Measurements from ENCODE around the gene AP1M1. TPM values are rescaled to one million over a fixed set of nuclear protein-coding genes. Genes with fewer than 3 reads are reported as not detected.

AP1M1 gene
- total RNA-seq, 1 donor from 2014 or later = 38.5 TPM

DNA sequence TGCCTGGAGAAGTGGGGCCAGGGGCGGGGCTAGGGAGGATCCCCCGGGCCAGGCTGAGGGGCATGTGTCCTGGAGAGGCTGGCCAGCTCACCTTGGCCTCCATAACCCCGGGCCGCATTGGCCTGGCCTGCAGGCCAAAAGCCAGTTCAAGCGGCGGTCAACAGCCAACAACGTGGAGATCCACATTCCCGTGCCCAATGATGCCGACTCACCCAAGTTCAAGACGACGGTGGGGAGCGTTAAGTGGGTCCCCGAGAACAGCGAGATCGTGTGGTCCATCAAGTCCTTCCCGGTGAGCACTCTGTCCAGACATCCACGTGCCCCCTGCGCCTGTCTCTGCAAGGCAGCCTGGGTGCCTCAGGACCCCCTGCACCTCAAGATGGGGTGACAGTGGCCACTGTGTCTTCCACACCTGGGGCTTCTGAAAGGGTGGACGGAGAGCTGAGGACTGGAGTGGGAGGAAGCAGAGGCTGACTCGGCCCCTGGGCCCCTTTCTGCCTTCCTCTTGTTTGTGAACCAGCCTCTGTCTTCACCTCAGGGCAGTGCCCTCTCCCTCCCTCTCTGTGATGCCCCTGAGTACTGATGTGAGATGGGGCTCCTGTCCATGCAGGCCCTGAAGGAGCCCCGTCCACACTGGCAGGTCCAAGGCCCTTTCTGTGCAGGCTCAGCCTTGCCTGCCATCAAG, 31.1 kb downstream of the AP1M1 start:
- H3K27me3 ChIP-seq (ENCODE audit: low read depth) = no peaks in the 10 kb centered on the region
- no peaks in the 10 kb centered on the region for H3K9me3 ChIP-seq (replicated peaks)
- H3K4me1 ChIP-seq = no peaks in the 10 kb centered on the region
- peaks cover 97% of the 10 kb centered on the region for H3K36me3 ChIP-seq
- no peak overlapping the region for H3K4me3 ChIP-seq
- intact Hi-C loops (cut with micrococcal nuclease) = no loop called here
- no peak overlapping the region for H3K27ac ChIP-seq (replicated peaks)
- no peak for TF ChIP-seq CTCF (IDR thresholded peaks at IDR 0.05; ENCODE audit: borderline replicate concordance)
- DNase-seq = no peak

DNA sequence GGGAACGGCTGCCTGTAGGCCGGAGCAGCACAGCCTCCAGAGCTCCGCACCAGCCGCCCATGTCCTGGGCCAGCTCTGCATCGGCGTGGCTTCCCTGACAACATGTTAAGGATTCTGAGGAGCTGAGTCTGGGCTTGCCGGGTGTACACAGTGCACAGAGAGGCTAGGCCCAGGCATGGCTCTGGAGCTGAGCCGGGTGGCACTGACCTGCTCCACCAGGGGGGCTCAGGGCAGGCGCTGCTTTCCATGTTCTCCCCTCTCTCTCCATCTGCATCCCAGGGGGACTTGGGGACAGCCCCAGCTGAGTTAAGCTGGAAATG, 31.6 kb downstream of the AP1M1 start:
- no peak for DNase-seq
- H3K4me1 ChIP-seq = no peaks in the 10 kb centered on the region
- intact Hi-C loops (cut with micrococcal nuclease) = no loop called here

GRCh38 chr19:16232127-16232526, 34.4 kb downstream of the AP1M1 start:
- H3K36me3 ChIP-seq = peaks cover 94% of the 10 kb centered on the region
- no peak overlapping the region for H3K27ac ChIP-seq (replicated peaks)
- H3K4me3 ChIP-seq = no peak overlapping the region
- H3K4me1 ChIP-seq = no peaks in the 10 kb centered on the region
- no peak for DNase-seq
- H3K27me3 ChIP-seq (ENCODE audit: low read depth) = no peaks in the 10 kb centered on the region
- intact Hi-C loops (cut with micrococcal nuclease) = no loop called here
- no peaks in the 10 kb centered on the region for H3K9me3 ChIP-seq (replicated peaks)
- no peak for TF ChIP-seq CTCF (IDR thresholded peaks at IDR 0.05; ENCODE audit: borderline replicate concordance)

More for the DNA sequence above, 31.6 kb downstream of the AP1M1 start:
- H3K27me3 ChIP-seq (ENCODE audit: low read depth) = no peaks in the 10 kb centered on the region
- no peak overlapping the region for H3K4me3 ChIP-seq
- no peak for TF ChIP-seq CTCF (IDR thresholded peaks at IDR 0.05; ENCODE audit: borderline replicate concordance)
- H3K27ac ChIP-seq (replicated peaks) = no peak overlapping the region
- peaks cover 97% of the 10 kb centered on the region for H3K36me3 ChIP-seq
- H3K9me3 ChIP-seq (replicated peaks) = no peaks in the 10 kb centered on the region

DNA sequence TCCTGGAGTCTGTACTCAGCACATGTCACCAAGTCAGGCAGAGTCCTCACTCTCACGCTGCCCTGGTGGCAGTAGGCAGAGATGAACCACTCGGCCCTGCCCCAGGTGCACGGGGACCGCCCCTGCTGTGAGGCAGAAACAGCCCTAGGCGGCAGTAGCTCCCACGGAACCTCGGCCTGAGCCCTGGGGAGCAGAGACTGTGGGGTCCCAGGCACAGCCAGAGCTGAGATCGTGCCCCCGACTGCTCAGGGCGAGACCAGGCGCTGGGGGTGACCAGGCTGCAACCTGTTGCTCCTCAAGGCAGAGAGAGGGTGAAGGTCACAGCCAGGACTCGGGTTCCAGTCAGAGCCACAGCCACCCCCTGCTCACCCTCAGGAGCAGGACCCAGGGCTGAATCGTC, 34.9 kb downstream of the AP1M1 start:
- Histone ChIP-seq H3K27ac (replicated peaks) (no peak overlapping the region), H3K36me3 (peaks cover 90% of the 10 kb centered on the region), H3K4me1 (no peaks in the 10 kb centered on the region), H3K9me3 (replicated peaks) (no peaks in the 10 kb centered on the region), H3K27me3 (ENCODE audit: low read depth) (no peaks in the 10 kb centered on the region), H3K4me3 (no peak overlapping the region)
- TF ChIP-seq CTCF (IDR thresholded peaks at IDR 0.05; ENCODE audit: borderline replicate concordance) = no peak
- no peak for DNase-seq
- intact Hi-C loops (cut with micrococcal nuclease) = no loop called here

DNA sequence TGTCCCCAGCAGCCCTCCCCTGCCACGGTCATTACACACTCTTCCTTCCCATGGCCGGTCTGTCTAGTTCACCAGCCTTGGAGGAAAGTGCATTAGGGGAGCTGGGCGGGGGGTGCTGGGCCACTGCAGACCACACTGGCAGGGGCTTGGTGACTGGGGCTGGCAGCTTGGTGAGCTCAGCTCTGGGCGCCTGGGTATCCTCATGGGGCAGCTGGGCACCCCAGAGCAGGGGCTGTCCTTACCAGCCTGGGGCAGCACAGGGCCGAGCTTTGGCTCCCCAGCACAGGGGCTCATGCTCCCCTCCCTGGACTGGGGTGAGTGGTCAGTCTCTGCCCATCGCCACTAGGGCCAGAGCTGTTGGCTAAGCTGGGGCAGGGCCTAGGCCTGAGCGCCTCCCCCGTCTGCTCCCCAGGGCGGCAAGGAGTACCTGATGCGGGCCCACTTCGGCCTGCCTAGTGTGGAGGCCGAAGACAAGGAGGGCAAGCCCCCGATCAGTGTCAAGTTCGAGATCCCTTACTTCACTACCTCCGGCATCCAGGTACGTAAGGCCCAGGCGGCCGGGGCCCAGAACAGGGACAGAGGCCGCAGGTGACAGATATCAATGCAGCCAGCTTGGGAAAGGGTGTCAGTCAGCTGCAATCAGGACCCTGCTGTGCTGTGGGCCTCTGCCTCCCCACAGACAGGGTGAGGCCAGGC, 35.5 kb downstream of the AP1M1 start:
- Histone ChIP-seq H3K4me1 (no peaks in the 10 kb centered on the region), H3K36me3 (peaks cover 83% of the 10 kb centered on the region), H3K27ac (replicated peaks) (no peak overlapping the region), H3K27me3 (ENCODE audit: low read depth) (no peaks in the 10 kb centered on the region), H3K4me3 (no peak overlapping the region), H3K9me3 (replicated peaks) (no peaks in the 10 kb centered on the region)
- intact Hi-C loops (cut with micrococcal nuclease) = no loop called here
- no peak for TF ChIP-seq CTCF (IDR thresholded peaks at IDR 0.05; ENCODE audit: borderline replicate concordance)
- no peak for DNase-seq

Data from left ventricle myocardium inferior (tissue), 1 donor.